ENCODE data around the gene NLRP1. TPM values are rescaled to one million over a fixed set of nuclear protein-coding genes. Genes with fewer than 3 reads are reported as not detected.

NLRP1 gene
- total and polyA plus RNA-seq, 2 donors (not counting 3 experiments of a cell fraction or from before 2014, with no cell fraction given) = 43.8 to 53.9 TPM

- Histone ChIP-seq H3K27me3 (ENCODE audit: control insufficient read depth in 2 of 2, insufficient read depth in 2 of 2, low read length in 2 of 2) (no peaks in the 10 kb centered on the region), H3K9me1 (replicated peaks; ENCODE audit: control insufficient read depth, extremely low read depth, insufficient read depth, low read length) (no peaks in the 10 kb centered on the region), H3K36me3 (ENCODE audit: control insufficient read depth in 2 of 2, extremely low read depth in 1 of 2, insufficient read depth in 2 of 2, low read length in 2 of 2) (peaks cover 2 to 13% of the 10 kb centered on the region in 2 experiments), H2AFZ (ENCODE audit: low read depth, low read length) (no peak overlapping the region), H3K4me2 (ENCODE audit: insufficient read depth, low read length) (no peak overlapping the region), H4K20me1 (replicated peaks; ENCODE audit: control insufficient read depth, extremely low read depth, insufficient read depth, low read length) (no peaks in the 10 kb centered on the region), H3K4me3 (replicated peaks in 1 of 3; ENCODE audit: insufficient read depth in 1 of 3, low read depth in 1 of 3, low read length in 3 of 3) (no peak overlapping the region), H3K9me3 (replicated peaks; ENCODE audit: control insufficient read depth, insufficient read depth, low read length) (no peaks in the 10 kb centered on the region), H3K79me2 (ENCODE audit: control insufficient read depth, insufficient read depth, low read length) (no peaks in the 10 kb centered on the region), H3K27ac (ENCODE audit: insufficient read depth, low read depth, low read length) (no peak overlapping the region), H3K9ac (replicated peaks; ENCODE audit: extremely low read depth, insufficient read depth, low read length) (no peak overlapping the region), H3K4me1 (ENCODE audit: control insufficient read depth, extremely low read depth, insufficient read depth, low read length) (peaks cover 8% of the 10 kb centered on the region)
- no TSS peak for BruUV-seq (replicated peaks)
- FAIRE-seq (no peak), DNase-seq (ENCODE audit: low read depth, low spot score) (no peak)
- ChIA-PET POLR2A (no interaction called here), CTCF (no interaction called here)
- dilution Hi-C loops (cut with MboI; ENCODE audit: extremely low pct_ligation_motif_present, low sequenced_read_pairs) = no loop called here
- intact Hi-C loops (cut with micrococcal nuclease) = no loop called here
- no peak for TF ChIP-seq MYC (IDR thresholded peaks at IDR 0.05; ENCODE audit: low read depth, low read length)
- no peak for TF ChIP-seq EZH2 (IDR thresholded peaks at IDR 0.05; ENCODE audit: borderline replicate concordance, low read depth, low read length, severe bottlenecking)
- TF ChIP-seq, protein P1, sequence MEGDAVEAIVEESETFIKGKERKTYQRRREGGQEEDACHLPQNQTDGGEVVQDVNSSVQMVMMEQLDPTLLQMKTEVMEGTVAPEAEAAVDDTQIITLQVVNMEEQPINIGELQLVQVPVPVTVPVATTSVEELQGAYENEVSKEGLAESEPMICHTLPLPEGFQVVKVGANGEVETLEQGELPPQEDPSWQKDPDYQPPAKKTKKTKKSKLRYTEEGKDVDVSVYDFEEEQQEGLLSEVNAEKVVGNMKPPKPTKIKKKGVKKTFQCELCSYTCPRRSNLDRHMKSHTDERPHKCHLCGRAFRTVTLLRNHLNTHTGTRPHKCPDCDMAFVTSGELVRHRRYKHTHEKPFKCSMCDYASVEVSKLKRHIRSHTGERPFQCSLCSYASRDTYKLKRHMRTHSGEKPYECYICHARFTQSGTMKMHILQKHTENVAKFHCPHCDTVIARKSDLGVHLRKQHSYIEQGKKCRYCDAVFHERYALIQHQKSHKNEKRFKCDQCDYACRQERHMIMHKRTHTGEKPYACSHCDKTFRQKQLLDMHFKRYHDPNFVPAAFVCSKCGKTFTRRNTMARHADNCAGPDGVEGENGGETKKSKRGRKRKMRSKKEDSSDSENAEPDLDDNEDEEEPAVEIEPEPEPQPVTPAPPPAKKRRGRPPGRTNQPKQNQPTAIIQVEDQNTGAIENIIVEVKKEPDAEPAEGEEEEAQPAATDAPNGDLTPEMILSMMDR (IDR thresholded peaks at IDR 0.05; ENCODE audit: extremely low read depth in 1 of 2, insufficient read depth in 1 of 2, low read depth in 1 of 2, low read length in 2 of 2) = no peak
- TF ChIP-seq, protein P2, sequence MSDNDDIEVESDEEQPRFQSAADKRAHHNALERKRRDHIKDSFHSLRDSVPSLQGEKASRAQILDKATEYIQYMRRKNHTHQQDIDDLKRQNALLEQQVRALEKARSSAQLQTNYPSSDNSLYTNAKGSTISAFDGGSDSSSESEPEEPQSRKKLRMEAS (IDR thresholded peaks at IDR 0.05; ENCODE audit: insufficient read depth, insufficient read length) = no peak
- no peak for TF ChIP-seq FOS (IDR thresholded peaks at IDR 0.05; ENCODE audit: borderline replicate concordance, insufficient read depth, low read length)
- TF ChIP-seq POLR2AphosphoS5 (IDR thresholded peaks at IDR 0.05; ENCODE audit: insufficient read depth, low read depth, low read length) = no peak
- no peak for TF ChIP-seq POLR2A (IDR thresholded peaks at IDR 0.05; ENCODE audit: low read depth, low read length)
- no peak for TF ChIP-seq JUN (IDR thresholded peaks at IDR 0.05; ENCODE audit: borderline replicate concordance, insufficient read depth, insufficient read length, low read depth)
- no peak for TF ChIP-seq GATA2 (IDR thresholded peaks at IDR 0.05; ENCODE audit: insufficient read depth, insufficient read length, low read depth, low read length)
Observed at GRCh38 chr17:5513628-5514027, 70.7 kb downstream of the NLRP1 start.

Measured in endothelial cell of umbilical vein (primary cell).